HCT116 (cell line): ENCODE results near the gene CLEC11A.
"Not testable (repeated sequence)": the region's sequence is repeated elsewhere in the genome, so short reads cannot be mapped to it uniquely, and the experiment has no call there.

Experiments used
- CEBPB ChIP-seq: IDR thresholded peaks from 2 replicates; pipeline ENCODE4 v1.6.1; 2012; ENCODE audit warnings: low read depth
- EGR1 ChIP-seq: IDR thresholded peaks from 2 replicates; pipeline ENCODE4 v1.6.1; 2012; ENCODE audit warnings: low read depth
- EZH2 ChIP-seq: fragments of 200-600 bp; sonication (generic); IDR thresholded peaks from 2 replicates; pipeline ENCODE4 v1.6.1; 2017; ENCODE audit warnings: antibody characterized with exemption, mixed run types
- JUND ChIP-seq: IDR thresholded peaks from 2 replicates; pipeline ENCODE4 v1.6.1; 2012
- POLR2AphosphoS5 ChIP-seq: IDR thresholded peaks from 2 replicates; pipeline ENCODE4 v1.6.1; 2011; ENCODE audit warnings: mild to moderate bottlenecking, low read depth, low read length, moderate library complexity
- REST ChIP-seq: IDR thresholded peaks from 2 replicates; pipeline ENCODE4 v1.6.1; 2012; ENCODE audit warnings: low read depth
- ZFX ChIP-seq: fragments of 450-650 bp; IDR thresholded peaks from 2 replicates; pipeline ENCODE4 v1.6.1; 2017
- ZNF274 ChIP-seq: fragments of 200-500 bp; sonication (Bioruptor generic); IDR thresholded peaks from 2 replicates; pipeline ENCODE4 v1.6.1; 2014; ENCODE audit warnings: mild to moderate bottlenecking, low read depth, low read length, inconsistent platforms
- TF ChIP-seq, protein P1 (sequence below), 3 experiments: fragments of 200-600 bp in 1 of 3; sonication (generic) in 1 of 3; IDR thresholded peaks in 2 of 3; conservative IDR thresholded peaks in 1 of 3; 2 replicates each; pipeline ENCODE4 v1.5.1; 2012 to 2017; ENCODE audit warnings: low read depth in 2 of 3, low read length in 2 of 3, antibody characterized with exemption in 1 of 3, borderline replicate concordance in 1 of 3, control low read depth in 1 of 3, mild to moderate bottlenecking in 1 of 3, mixed read lengths in 1 of 3, mixed run types in 1 of 3, moderate library complexity in 1 of 3; ENCODE audit not compliant: insufficient read depth in 1 of 3
- TF ChIP-seq, protein P2 (sequence below): IDR thresholded peaks from 2 replicates; pipeline ENCODE4 v1.6.1; 2012

DNA sequence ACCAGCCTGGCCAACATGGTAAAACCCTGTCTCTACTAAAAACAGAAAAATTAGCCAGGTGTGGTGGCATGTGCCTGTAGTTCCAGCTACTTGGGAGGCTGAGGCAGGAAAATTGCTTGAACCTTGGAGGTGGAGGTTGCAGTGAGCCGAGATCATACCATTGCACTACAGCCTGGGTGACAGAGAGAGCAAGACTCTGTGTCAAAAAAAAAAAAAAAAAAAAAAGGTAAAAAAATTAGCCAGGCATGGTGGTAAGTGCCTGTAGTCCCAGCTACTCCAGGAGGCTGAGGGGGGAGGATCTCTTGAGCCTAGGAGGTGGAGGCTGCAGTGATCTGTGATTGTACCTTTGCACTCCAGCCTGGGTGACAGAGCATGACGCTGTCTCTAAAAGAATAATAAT, 47.0 kb downstream of the CLEC11A start, which contains the start of gene GPR32:
- TF ChIP-seq, protein P1, sequence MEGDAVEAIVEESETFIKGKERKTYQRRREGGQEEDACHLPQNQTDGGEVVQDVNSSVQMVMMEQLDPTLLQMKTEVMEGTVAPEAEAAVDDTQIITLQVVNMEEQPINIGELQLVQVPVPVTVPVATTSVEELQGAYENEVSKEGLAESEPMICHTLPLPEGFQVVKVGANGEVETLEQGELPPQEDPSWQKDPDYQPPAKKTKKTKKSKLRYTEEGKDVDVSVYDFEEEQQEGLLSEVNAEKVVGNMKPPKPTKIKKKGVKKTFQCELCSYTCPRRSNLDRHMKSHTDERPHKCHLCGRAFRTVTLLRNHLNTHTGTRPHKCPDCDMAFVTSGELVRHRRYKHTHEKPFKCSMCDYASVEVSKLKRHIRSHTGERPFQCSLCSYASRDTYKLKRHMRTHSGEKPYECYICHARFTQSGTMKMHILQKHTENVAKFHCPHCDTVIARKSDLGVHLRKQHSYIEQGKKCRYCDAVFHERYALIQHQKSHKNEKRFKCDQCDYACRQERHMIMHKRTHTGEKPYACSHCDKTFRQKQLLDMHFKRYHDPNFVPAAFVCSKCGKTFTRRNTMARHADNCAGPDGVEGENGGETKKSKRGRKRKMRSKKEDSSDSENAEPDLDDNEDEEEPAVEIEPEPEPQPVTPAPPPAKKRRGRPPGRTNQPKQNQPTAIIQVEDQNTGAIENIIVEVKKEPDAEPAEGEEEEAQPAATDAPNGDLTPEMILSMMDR (IDR thresholded peaks at IDR 0.05 in 2 of 3, conservative IDR thresholded peaks at IDR 0.05 in 1 of 3; ENCODE audit: borderline replicate concordance in 1 of 3, insufficient read depth in 1 of 3, low read depth in 2 of 3, low read length in 2 of 3): not testable (repeated sequence)
- TF ChIP-seq ZFX, JUND, EGR1, REST, EZH2, ZNF274, CEBPB, POLR2AphosphoS5: not testable (repeated sequence)
- TF ChIP-seq, protein P2, sequence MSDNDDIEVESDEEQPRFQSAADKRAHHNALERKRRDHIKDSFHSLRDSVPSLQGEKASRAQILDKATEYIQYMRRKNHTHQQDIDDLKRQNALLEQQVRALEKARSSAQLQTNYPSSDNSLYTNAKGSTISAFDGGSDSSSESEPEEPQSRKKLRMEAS: not testable (repeated sequence)
